Measurements from ENCODE around the gene LPIN1.

GRCh38 chr2:11709293-11709692 is 37.1 kb upstream of the LPIN1 start:
- TF ChIP-seq BRCA1 (CRISPR knock-in tag; IDR thresholded peaks at IDR 0.05) (no peak), NFE2L1 (CRISPR knock-in tag; IDR thresholded peaks at IDR 0.05; ENCODE audit: borderline replicate concordance) (no peak), CEBPZ (IDR thresholded peaks at IDR 0.05; ENCODE audit: low read length) (no peak), EZH2 (conservative IDR thresholded peaks at IDR 0.05; ENCODE audit: low read depth, low read length) (no peak), ETS1 (CRISPR knock-in tag; IDR thresholded peaks at IDR 0.05) (no peak), PBX2 (CRISPR knock-in tag; IDR thresholded peaks at IDR 0.05) (no peak)
